Gastroesophageal sphincter (tissue), 4 donors: Measurements from ENCODE around the gene SUMO2. TPM values are rescaled to one million over a fixed set of nuclear protein-coding genes. Genes with fewer than 3 reads are reported as not detected.

Experiments
- ATAC-seq: fragments of 150-250 bp; one replicate; pipeline ENCODE4 v1.9.1; 2016; ENCODE audit warnings: mild to moderate bottlenecking, moderate library complexity
- H3K27ac ChIP-seq, 4 donors: fragments of 200-600 bp; sonication (generic) in 3 of 4; 1 replicate in 3 of 4; 2 replicates in 1 of 4; pipeline ENCODE4 v1.5.1; 2016 to 2019
- H3K27me3 ChIP-seq: fragments of 200-600 bp; sonication (generic); one replicate; pipeline ENCODE4 v1.5.1; 2019
- H3K36me3 ChIP-seq, 2 donors: fragments of 200-600 bp; sonication (generic); one replicate each; pipeline ENCODE4 v1.5.1; 2019; ENCODE audit warnings: control low read depth in 1 of 2
- H3K4me1 ChIP-seq, 3 donors: fragments of 200-600 bp; sonication (generic); 1 replicate in 2 of 3; 2 replicates in 1 of 3; pipeline ENCODE4 v1.5.1; 2016 to 2019; ENCODE audit warnings: control low read depth in 2 of 3
- H3K4me3 ChIP-seq, 2 donors: fragments of 200-600 bp; sonication (generic); one replicate each; pipeline ENCODE4 v1.5.1; 2019; ENCODE audit warnings: mild to moderate bottlenecking in 1 of 2, moderate library complexity in 1 of 2
- H3K9me3 ChIP-seq, 3 donors: fragments of 200-600 bp; sonication (generic); one replicate each; pipeline ENCODE4 v1.5.1; 2017 to 2019; ENCODE audit warnings: control low read depth in 2 of 3
- EP300 ChIP-seq: sonication (generic); formaldehyde crosslinking; IDR thresholded peaks from one replicate; pipeline ENCODE4 v1.6.1; 2017; ENCODE audit warnings: antibody characterized with exemption, mild to moderate bottlenecking
- POLR2A ChIP-seq, 2 donors: fragments of 450-650 bp; IDR thresholded peaks; one replicate each; pipeline ENCODE4 v1.6.1; 2017; ENCODE audit warnings: antibody characterized with exemption in 2 of 2, mild to moderate bottlenecking in 2 of 2, moderate library complexity in 1 of 2
- POLR2AphosphoS5 ChIP-seq: sonication (generic); formaldehyde crosslinking; IDR thresholded peaks from one replicate; pipeline ENCODE4 v1.6.1; 2017; ENCODE audit warnings: antibody characterized with exemption
- WGBS, 2 donors: methylation state at CpG; one replicate each; pipeline ENCODE4 v1.1.5; 2018; ENCODE audit warnings: low coverage in 1 of 2; 5-methylcytosine and 5-hydroxymethylcytosine counted together
- total RNA-seq, 4 donors: library from RNA; depleted of rRNA; stranded (reverse); fragments of >200 nt; gene quantifications; one replicate each; pipeline ENCODE4 v1.1.0, GENCODE V29; 2016
- TF ChIP-seq, protein P1 (sequence below), 4 experiments: fragments of 200-600 bp in 2 of 4; fragments of 450-650 bp in 2 of 4; sonication (generic) in 1 of 4; IDR thresholded peaks; one replicate each; pipeline ENCODE4 v1.5.1; 2017 to 2019; ENCODE audit warnings: antibody characterized with exemption in 4 of 4, mild to moderate bottlenecking in 2 of 4, moderate library complexity in 2 of 4

SUMO2 gene
- total RNA-seq, 4 donors from 2014 or later: 67.7 to 95.2 (median 69.9) TPM

DNA sequence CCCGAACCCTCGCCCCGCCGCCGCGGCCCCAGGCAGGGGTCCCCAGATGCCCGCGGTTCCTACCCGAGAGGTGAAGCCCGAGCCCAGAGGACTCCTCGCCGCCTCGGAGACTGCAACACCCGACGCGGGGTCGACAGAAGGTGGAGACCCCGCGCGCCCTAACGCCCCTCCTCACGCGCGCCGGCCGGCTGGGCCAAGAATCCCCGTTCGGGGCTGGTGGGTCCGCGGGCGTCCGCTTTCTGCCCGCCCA, 515 bp downstream of the SUMO2 start:
- Histone ChIP-seq H3K4me1 (peaks cover 0 to 45% (median 10%) of the 10 kb centered on the region in 3 donors), H3K36me3 (peaks cover 0 to 24% of the 10 kb centered on the region in 2 donors), H3K27ac (peak overlapping the region; percentile 91 to 100 (median 99)), H3K9me3 (no peaks in the 10 kb centered on the region), H3K4me3 (peak overlapping the region; percentile 64 to 72), H3K27me3 (no peaks in the 10 kb centered on the region)
- no peak for TF ChIP-seq POLR2AphosphoS5
- no peak for ATAC-seq
- WGBS, 2 donors: no CpG with 5 or more reads among the region's 33 CpGs

DNA sequence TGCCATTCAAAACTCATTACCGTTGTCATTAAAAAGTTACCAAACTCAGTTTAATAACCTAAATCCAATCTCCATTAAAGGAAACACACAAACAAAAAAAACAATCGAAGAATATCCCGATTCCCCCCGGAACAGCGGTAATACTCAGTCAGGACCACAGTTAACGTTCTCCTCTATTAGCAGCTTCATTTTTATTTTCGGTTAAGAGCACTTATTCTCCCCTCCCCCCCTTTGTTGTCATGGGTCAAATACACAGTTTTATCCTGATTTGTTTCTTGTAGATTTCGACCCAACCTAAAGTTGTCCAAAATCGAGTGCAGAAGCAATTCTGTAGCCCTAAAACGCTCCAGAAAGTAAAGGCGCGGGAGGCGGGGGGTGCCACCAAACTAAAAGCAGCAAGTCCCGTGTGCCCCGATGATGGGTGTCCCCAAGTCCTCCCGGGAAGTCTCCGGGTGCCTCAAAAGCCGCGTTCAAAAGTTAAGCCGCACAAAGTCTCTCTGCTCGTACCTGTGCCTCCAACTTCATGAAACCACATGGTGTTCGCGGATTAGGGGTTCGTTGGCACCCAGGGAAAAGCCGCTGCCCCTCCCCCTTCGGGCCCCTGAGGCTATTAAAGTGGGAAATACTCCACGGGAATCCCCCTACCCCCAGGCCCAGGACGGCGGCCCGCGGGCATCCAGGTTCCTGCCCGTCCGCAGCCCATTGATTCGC, 996 bp downstream of the SUMO2 start:
- no peak for ATAC-seq
- no peaks in the 10 kb centered on the region for H3K27me3 ChIP-seq
- no peak for TF ChIP-seq POLR2AphosphoS5
- no peak for TF ChIP-seq POLR2A (IDR thresholded peaks at IDR 0.05)
- TF ChIP-seq, protein P1, sequence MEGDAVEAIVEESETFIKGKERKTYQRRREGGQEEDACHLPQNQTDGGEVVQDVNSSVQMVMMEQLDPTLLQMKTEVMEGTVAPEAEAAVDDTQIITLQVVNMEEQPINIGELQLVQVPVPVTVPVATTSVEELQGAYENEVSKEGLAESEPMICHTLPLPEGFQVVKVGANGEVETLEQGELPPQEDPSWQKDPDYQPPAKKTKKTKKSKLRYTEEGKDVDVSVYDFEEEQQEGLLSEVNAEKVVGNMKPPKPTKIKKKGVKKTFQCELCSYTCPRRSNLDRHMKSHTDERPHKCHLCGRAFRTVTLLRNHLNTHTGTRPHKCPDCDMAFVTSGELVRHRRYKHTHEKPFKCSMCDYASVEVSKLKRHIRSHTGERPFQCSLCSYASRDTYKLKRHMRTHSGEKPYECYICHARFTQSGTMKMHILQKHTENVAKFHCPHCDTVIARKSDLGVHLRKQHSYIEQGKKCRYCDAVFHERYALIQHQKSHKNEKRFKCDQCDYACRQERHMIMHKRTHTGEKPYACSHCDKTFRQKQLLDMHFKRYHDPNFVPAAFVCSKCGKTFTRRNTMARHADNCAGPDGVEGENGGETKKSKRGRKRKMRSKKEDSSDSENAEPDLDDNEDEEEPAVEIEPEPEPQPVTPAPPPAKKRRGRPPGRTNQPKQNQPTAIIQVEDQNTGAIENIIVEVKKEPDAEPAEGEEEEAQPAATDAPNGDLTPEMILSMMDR (IDR thresholded peaks at IDR 0.05): no peak
- TF ChIP-seq EP300: no peak
- H3K4me3 ChIP-seq: peak overlapping the region; percentile 64 to 72
- peaks cover 0 to 50% (median 10%) of the 10 kb centered on the region in 3 donors for H3K4me1 ChIP-seq
- WGBS, 2 donors: 0% methylated on average over 12 to 22 of the region's 34 CpGs
- peaks cover 0 to 29% of the 10 kb centered on the region in 2 donors for H3K36me3 ChIP-seq
- H3K27ac ChIP-seq: peak overlapping the region; percentile 91 to 100 (median 99)
- no peaks in the 10 kb centered on the region for H3K9me3 ChIP-seq

DNA sequence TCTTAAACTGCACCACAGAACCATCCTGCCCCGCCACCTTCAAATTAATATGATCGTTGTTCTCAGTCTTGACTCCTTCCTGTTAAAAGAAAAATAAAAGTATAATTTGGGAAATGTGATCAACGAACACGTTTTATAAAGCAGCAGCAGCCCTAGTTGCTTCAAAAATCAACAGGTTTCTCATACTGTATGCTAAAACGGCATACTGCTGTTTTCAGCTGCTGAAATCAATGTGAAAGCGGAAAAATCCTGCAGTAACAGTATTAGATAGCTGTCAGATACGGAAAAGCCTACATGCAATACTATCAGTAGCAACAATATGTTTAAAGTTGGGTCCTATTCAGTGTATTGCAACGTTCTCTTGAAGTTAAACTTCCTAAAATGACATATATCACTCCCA, 1.6 kb downstream of the SUMO2 start:
- no peak for TF ChIP-seq EP300
- TF ChIP-seq POLR2A (IDR thresholded peaks at IDR 0.05): no peak
- TF ChIP-seq, protein P1 (IDR thresholded peaks at IDR 0.05): no peak
- TF ChIP-seq POLR2AphosphoS5: no peak
- Histone ChIP-seq H3K9me3 (no peaks in the 10 kb centered on the region), H3K27ac (peak overlapping the region in 2 of 4 donors; percentile 99), H3K4me3 (peak overlapping the region; percentile 64 to 72), H3K27me3 (no peaks in the 10 kb centered on the region), H3K4me1 (peaks cover 0 to 52% (median 10%) of the 10 kb centered on the region in 3 donors), H3K36me3 (peaks cover 0 to 35% of the 10 kb centered on the region in 2 donors)
- WGBS, 2 donors: 4 to 5% methylated on average over 4 to 8 of the region's 8 CpGs
- ATAC-seq: no peak

DNA sequence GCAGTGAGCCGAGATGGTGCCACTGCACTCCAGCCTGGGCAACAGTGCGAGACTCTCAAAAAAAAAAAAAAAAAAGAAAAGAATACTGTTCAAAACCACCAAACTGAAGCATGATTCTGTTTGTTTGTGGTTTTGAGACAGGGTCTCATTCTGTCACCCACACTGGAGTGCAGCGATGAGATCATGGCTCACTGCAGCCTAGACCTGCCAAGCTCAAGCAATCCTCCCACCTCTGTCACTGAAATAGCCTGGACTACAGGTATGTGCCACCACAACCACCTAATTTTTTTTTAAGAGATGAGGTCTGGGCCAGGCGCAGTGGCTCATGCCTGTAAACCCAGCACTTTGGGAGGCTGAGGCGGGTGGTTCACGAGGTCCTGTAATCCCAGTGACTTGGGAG, 4.3 kb downstream of the SUMO2 start:
- TF ChIP-seq EP300 (no peak), POLR2AphosphoS5 (no peak), POLR2A (IDR thresholded peaks at IDR 0.05) (no peak)
- TF ChIP-seq, protein P1 (IDR thresholded peaks at IDR 0.05): no peak
- Histone ChIP-seq H3K36me3 (peaks cover 0 to 62% of the 10 kb centered on the region in 2 donors), H3K4me3 (no peak overlapping the region), H3K4me1 (peaks cover 0 to 73% (median 10%) of the 10 kb centered on the region in 3 donors), H3K27me3 (no peaks in the 10 kb centered on the region), H3K9me3 (no peaks in the 10 kb centered on the region), H3K27ac (no peak overlapping the region)
- ATAC-seq: no peak
- WGBS, 2 donors: 87 to 92% methylated on average over 2 to 4 of the region's 6 CpGs

DNA sequence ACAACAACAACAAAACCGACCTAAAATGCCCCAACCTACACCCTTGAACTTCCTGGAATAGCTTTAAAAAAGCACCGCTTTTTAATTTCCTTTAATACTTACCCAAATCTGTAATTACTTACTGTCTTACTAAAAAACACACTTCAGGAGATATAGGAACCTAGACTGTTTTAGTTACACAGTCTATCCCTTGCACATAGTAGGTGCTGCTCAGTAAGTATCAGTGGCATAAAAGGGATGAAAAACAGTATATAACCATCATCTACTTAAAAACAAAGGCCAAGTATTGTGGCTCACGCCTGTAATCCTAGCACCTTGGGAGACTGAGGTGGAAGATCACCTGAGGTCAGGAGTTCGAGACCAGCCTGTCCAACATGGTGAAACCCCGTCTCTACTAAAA, 6.1 kb downstream of the SUMO2 start:
- 81 to 92% methylated on average over 4 of the region's 5 CpGs for WGBS, 2 donors
- peaks cover 0 to 78% of the 10 kb centered on the region in 2 donors for H3K36me3 ChIP-seq

More for the DNA sequence above, 6.1 kb downstream of the SUMO2 start:
- TF ChIP-seq POLR2A (IDR thresholded peaks at IDR 0.05) (no peak), POLR2AphosphoS5 (no peak), EP300 (no peak)
- TF ChIP-seq, protein P1 (IDR thresholded peaks at IDR 0.05): no peak
- H3K27ac ChIP-seq: no peak overlapping the region
- H3K4me1 ChIP-seq: peaks cover 0 to 85% (median 10%) of the 10 kb centered on the region in 3 donors
- no peaks in the 10 kb centered on the region for H3K27me3 ChIP-seq
- H3K9me3 ChIP-seq: no peaks in the 10 kb centered on the region
- ATAC-seq: no peak
- H3K4me3 ChIP-seq: no peak overlapping the region
